Ishikawa (cell line): ENCODE data around the gene MPC1L.

Source experiments
- CEBPB ChIP-seq: IDR thresholded peaks from 2 replicates; pipeline ENCODE4 v1.6.1; 2012
- CREB1 ChIP-seq: IDR thresholded peaks from 2 replicates; pipeline ENCODE4 v1.6.1; 2012; ENCODE audit warnings: low read depth
- EGR1 ChIP-seq: IDR thresholded peaks from 2 replicates; pipeline ENCODE4 v1.6.1; 2012
- EP300 ChIP-seq: IDR thresholded peaks from 2 replicates; pipeline ENCODE4 v1.6.1; 2012; ENCODE audit warnings: borderline replicate concordance
- FOXM1 ChIP-seq: IDR thresholded peaks from 2 replicates; pipeline ENCODE4 v1.6.1; 2012; ENCODE audit warnings: low read depth, borderline replicate concordance
- NFIC ChIP-seq: IDR thresholded peaks from 2 replicates; pipeline ENCODE4 v1.6.1; 2012
- RAD21 ChIP-seq: IDR thresholded peaks from 2 replicates; pipeline ENCODE4 v1.6.1; 2012; ENCODE audit warnings: low read depth
- TAF1 ChIP-seq: IDR thresholded peaks from 2 replicates; pipeline ENCODE4 v1.6.1; 2012; ENCODE audit warnings: low read depth, mild to moderate bottlenecking
- TCF12 ChIP-seq: IDR thresholded peaks from 2 replicates; pipeline ENCODE4 v1.6.1; 2012; ENCODE audit warnings: low read depth
- TEAD4 ChIP-seq: IDR thresholded peaks from 2 replicates; pipeline ENCODE4 v1.6.1; 2012
- YY1 ChIP-seq: IDR thresholded peaks from 2 replicates; pipeline ENCODE4 v1.6.1; 2012; ENCODE audit warnings: low read depth
- ZBTB7A ChIP-seq: IDR thresholded peaks from 2 replicates; pipeline ENCODE4 v1.6.1; 2012; ENCODE audit warnings: low read depth
- TF ChIP-seq, protein P1 (sequence below): IDR thresholded peaks from 2 replicates; pipeline ENCODE4 v1.6.1; 2012; ENCODE audit warnings: low read depth, mild to moderate bottlenecking
- TF ChIP-seq, protein P2 (sequence below): IDR thresholded peaks from 2 replicates; pipeline ENCODE4 v1.6.1; 2012
- TF ChIP-seq, protein P3 (sequence below): IDR thresholded peaks from 2 replicates; pipeline ENCODE4 v1.6.1; 2012

MPC1L gene

DNA sequence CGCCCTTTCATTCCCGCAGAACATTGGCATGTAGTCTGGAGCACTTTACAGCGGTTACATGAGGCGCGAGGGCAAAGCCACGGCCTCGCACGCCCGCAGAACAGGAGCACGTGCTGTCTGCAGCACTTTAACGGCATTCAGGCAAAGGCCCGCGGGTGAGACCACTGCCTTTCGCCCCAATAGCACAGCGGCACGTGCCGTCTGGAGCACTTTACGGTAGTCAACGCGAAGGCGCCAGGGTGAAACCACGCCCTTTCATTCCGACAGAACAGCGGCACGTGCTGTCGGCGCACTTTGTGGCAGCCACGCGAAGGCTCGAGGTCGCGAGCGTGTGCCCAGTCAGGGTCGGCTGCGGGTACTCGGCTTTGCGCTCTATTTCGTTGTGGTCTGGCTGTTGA lies at the start of gene MPC1L:
Gene MPC1L, plus strand, starts transcription at position 290 of the 398 bp plus-strand sequence. CDS start 138 bp downstream, outside the sequence.
- no peak for TF ChIP-seq YY1
- TF ChIP-seq, protein P1, sequence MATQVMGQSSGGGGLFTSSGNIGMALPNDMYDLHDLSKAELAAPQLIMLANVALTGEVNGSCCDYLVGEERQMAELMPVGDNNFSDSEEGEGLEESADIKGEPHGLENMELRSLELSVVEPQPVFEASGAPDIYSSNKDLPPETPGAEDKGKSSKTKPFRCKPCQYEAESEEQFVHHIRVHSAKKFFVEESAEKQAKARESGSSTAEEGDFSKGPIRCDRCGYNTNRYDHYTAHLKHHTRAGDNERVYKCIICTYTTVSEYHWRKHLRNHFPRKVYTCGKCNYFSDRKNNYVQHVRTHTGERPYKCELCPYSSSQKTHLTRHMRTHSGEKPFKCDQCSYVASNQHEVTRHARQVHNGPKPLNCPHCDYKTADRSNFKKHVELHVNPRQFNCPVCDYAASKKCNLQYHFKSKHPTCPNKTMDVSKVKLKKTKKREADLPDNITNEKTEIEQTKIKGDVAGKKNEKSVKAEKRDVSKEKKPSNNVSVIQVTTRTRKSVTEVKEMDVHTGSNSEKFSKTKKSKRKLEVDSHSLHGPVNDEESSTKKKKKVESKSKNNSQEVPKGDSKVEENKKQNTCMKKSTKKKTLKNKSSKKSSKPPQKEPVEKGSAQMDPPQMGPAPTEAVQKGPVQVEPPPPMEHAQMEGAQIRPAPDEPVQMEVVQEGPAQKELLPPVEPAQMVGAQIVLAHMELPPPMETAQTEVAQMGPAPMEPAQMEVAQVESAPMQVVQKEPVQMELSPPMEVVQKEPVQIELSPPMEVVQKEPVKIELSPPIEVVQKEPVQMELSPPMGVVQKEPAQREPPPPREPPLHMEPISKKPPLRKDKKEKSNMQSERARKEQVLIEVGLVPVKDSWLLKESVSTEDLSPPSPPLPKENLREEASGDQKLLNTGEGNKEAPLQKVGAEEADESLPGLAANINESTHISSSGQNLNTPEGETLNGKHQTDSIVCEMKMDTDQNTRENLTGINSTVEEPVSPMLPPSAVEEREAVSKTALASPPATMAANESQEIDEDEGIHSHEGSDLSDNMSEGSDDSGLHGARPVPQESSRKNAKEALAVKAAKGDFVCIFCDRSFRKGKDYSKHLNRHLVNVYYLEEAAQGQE, result no peak
- TF ChIP-seq, protein P2, sequence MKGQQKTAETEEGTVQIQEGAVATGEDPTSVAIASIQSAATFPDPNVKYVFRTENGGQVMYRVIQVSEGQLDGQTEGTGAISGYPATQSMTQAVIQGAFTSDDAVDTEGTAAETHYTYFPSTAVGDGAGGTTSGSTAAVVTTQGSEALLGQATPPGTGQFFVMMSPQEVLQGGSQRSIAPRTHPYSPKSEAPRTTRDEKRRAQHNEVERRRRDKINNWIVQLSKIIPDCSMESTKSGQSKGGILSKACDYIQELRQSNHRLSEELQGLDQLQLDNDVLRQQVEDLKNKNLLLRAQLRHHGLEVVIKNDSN, result no peak

DNA sequence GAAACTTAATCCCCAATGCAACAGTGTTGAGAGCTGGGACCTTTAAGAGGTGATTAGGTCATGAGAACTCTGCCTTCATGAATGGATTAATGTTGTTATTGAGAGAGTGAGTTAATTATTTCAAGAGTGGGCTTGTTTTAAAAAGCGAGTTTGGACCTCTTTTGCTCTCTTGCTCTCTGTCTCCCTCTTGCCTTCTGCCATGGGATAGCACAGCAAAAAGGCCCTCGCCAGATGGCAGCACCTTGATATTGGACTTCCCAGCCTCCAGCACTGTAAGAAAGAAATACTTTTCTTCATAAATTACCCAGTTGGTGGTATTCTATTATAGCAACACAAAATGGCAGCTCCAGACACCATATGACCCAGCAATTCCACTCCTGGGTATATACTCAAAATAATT lies 49.5 kb upstream of the MPC1L start:
- TF ChIP-seq TAF1 (no peak), EGR1 (no peak), RAD21 (peak; percentile 34; the same call in 1 of the 2 replicates)
- TF ChIP-seq, protein P3, sequence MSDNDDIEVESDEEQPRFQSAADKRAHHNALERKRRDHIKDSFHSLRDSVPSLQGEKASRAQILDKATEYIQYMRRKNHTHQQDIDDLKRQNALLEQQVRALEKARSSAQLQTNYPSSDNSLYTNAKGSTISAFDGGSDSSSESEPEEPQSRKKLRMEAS, result no peak

DNA sequence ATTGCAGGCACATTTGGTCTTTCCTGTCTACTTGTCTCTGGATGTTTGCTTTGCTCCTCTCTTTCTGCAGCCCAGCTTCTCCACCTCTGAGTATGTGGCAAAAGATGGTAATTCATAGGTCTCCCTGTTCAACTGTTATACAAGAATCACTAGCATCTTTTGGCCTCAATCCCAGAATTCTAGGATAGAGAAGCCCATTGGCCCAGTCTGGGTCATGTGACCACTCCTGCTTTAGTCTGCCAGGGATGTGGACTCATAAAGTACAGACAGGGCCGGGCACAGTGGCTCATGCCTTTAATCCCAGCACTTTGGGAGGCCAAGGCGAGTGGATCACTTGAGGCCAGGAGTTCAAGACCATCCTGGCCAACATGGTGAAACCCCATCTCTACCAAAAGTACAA lies 47.8 kb upstream of the MPC1L start:
- TF ChIP-seq, protein P2, result peak; percentile 63

DNA sequence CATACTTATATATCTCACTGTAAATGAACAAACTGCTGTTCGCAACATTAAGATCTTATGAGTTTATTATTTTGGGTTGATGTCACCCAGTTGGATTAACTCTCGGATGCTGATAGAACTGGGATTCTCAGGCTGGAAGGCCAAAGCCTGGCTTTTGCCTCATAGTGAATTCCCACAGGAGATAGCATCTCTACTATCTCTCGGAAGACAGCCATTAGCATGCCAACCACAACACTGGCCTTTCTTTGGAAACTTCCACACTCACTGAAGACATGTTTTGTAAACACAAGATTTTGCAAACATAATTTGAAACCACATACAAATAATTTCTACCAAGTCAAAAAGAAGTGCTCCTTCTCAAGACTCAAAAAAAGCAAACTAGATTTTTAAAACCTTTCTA lies 46.9 kb upstream of the MPC1L start:
- no peak for TF ChIP-seq TAF1
- no peak for TF ChIP-seq TCF12
- TF ChIP-seq CREB1, result no peak
- TF ChIP-seq, protein P2, result no peak
- TF ChIP-seq, protein P3, result no peak
- no peak for TF ChIP-seq NFIC
- no peak for TF ChIP-seq YY1
- TF ChIP-seq RAD21, result no peak
- no peak for TF ChIP-seq CEBPB
- no peak for TF ChIP-seq TEAD4
- no peak for TF ChIP-seq EP300
- no peak for TF ChIP-seq EGR1
- no peak for TF ChIP-seq ZBTB7A
- TF ChIP-seq, protein P1, result no peak

DNA sequence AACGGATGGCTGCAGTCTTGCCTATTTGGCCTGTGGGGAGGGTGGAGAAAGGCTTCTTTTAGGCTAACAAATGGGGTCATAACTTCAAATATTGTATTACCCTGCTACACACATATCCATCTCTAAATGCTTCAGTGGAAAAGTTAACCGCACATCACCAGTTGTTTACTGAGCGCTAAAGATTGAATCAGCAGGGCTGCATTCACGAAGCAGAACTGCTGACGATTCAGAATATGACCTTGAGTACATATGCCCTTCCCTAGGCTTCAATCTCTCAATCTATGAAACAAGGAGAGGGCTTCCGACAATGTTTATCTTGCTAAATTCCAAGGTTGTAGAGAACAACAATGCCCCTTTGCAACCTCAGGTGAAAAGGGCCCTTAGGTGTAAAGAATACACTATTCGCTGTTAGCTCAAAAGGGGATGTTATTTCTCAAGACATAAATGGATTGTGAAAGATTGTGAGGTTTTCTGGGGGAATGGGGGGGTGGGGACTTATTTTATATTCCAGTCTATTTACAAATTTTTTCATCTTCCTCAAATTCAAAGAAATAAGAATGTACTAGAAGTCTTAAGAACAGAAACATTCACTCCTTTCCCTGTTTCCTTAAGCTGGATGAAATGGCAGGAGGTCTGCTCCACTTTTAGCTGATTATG lies 45.1 kb upstream of the MPC1L start:
- TF ChIP-seq TAF1 (no peak), TEAD4 (no peak), FOXM1 (no peak), TCF12 (no peak), EP300 (no peak), ZBTB7A (no peak), NFIC (no peak), CEBPB (no peak)
- TF ChIP-seq, protein P1, result no peak
